Measurements from ENCODE around the gene HGF. TPM values are rescaled to one million over a fixed set of nuclear protein-coding genes. Genes with fewer than 3 reads are reported as not detected.
A peak's percentile ranks its signal among the peaks of the same experiment; 100 is the strongest.

Gene HGF
- total RNA-seq, 2 donors from 2014 or later: 2.9 to 6.9 TPM

- no peaks in the 10 kb centered on the region for H3K27me3 ChIP-seq
- no peak for ATAC-seq
- TF ChIP-seq CTCF (IDR thresholded peaks at IDR 0.05) (no peak), POLR2A (IDR thresholded peaks at IDR 0.05) (no peak)
- WGBS, 2 donors: 53 to 56% methylated on average over 5 of the region's 5 CpGs
- H3K4me1 ChIP-seq: no peaks in the 10 kb centered on the region
- DNase-seq: no peak
- no peaks in the 10 kb centered on the region for H3K36me3 ChIP-seq (replicated peaks in 1 of 2; ENCODE audit: insufficient read depth in 1 of 2, low read depth in 2 of 2)
- no peak overlapping the region for H3K4me3 ChIP-seq
- H3K9me3 ChIP-seq: no peaks in the 10 kb centered on the region
- H3K27ac ChIP-seq: no peak overlapping the region
- intact Hi-C loops (cut with DNase I): no loop called here
Observed at GRCh38 chr7:81776948-81777630, 7.2 kb upstream of the HGF start.

GRCh38 chr7:81776161-81776560, 6.3 kb upstream of the HGF start:
- no peak overlapping the region for H3K4me3 ChIP-seq
- intact Hi-C loops (cut with DNase I): no loop called here

GRCh38 chr7:81775560-81775959, 5.7 kb upstream of the HGF start:
- TF ChIP-seq POLR2A (IDR thresholded peaks at IDR 0.05) (no peak), CTCF (IDR thresholded peaks at IDR 0.05) (no peak)
- H3K9me3 ChIP-seq: no peaks in the 10 kb centered on the region
- intact Hi-C loops (cut with DNase I): no loop called here
- DNase-seq: no peak
- no peak for ATAC-seq
- no peaks in the 10 kb centered on the region for H3K36me3 ChIP-seq (replicated peaks in 1 of 2; ENCODE audit: insufficient read depth in 1 of 2, low read depth in 2 of 2)
- H3K27me3 ChIP-seq: no peaks in the 10 kb centered on the region
- H3K4me1 ChIP-seq: no peaks in the 10 kb centered on the region
- no peak overlapping the region for H3K27ac ChIP-seq
- 52 to 54% methylated on average over 2 of the region's 2 CpGs for WGBS, 2 donors
- H3K4me3 ChIP-seq: no peak overlapping the region

More at GRCh38 chr7:81776161-81776560, 6.3 kb upstream of the HGF start:
- TF ChIP-seq CTCF (IDR thresholded peaks at IDR 0.05) (no peak), POLR2A (IDR thresholded peaks at IDR 0.05) (no peak)
- DNase-seq (no peak), ATAC-seq (no peak)
- H3K36me3 ChIP-seq (replicated peaks in 1 of 2; ENCODE audit: insufficient read depth in 1 of 2, low read depth in 2 of 2): no peaks in the 10 kb centered on the region
- no peaks in the 10 kb centered on the region for H3K9me3 ChIP-seq
- no peaks in the 10 kb centered on the region for H3K4me1 ChIP-seq
- WGBS, 2 donors: 50 to 65% methylated on average over 1 of the region's 1 CpG
- no peaks in the 10 kb centered on the region for H3K27me3 ChIP-seq
- no peak overlapping the region for H3K27ac ChIP-seq

DNA sequence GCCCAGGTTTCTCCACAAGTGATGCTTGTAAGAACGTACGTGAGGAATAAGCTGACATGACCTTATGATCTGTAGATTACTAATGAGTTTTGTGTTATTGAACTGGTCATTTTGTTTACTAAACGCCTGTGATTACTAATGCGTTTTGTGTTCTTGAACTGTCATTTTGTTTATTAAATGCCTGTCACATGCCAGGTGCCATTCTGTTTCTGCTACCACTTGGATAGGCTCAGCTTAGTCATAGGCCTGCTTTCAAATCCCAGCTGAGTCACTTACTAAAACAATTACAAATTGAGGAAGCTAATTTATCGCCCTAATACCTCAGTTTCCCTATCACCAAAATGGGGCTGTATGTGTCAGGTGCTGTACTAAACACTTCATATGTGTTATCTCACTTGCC, 4.7 kb upstream of the HGF start:
- Histone ChIP-seq H3K9me3 (no peaks in the 10 kb centered on the region), H3K4me1 (no peaks in the 10 kb centered on the region), H3K27ac (no peak overlapping the region), H3K4me3 (no peak overlapping the region), H3K27me3 (no peaks in the 10 kb centered on the region), H3K36me3 (replicated peaks in 1 of 2; ENCODE audit: insufficient read depth in 1 of 2, low read depth in 2 of 2) (no peaks in the 10 kb centered on the region)
- intact Hi-C loops (cut with DNase I): no loop called here
- DNase-seq: no peak
- TF ChIP-seq POLR2A (IDR thresholded peaks at IDR 0.05): no peak
- TF ChIP-seq CTCF (IDR thresholded peaks at IDR 0.05): no peak
- 48 to 57% methylated on average over 5 of the region's 5 CpGs for whole genome bisulfite sequencing, 2 donors
- no peak for ATAC-seq

DNA sequence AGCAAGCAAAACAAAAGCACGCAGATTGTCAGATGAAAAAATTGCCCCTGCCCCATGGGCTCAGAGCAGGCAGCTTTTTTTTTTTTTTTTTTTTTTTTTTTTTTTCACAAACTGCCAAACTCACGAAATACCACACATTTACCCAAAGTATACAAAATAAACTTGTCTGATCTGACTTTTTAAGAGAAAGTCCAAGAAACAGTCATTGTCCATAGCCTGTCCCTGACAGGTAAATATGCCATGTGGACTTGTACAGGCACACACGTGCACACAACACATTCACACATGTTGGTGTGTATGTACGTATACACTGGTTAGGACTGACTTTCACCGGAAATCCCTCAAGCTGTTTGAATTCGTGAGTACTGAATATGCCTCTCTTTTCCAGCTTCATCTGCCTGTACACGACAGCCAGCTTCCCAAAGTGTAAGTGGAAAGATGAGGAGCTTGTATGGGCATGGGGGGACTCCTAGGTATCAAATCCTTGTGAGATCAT, 929 bp upstream of the HGF start:
- Histone ChIP-seq H3K9me3 (no peaks in the 10 kb centered on the region), H3K4me1 (no peaks in the 10 kb centered on the region), H3K27me3 (no peaks in the 10 kb centered on the region), H3K27ac (peak overlapping the region in 1 of 4 donors; percentile 38), H3K4me3 (no peak overlapping the region), H3K36me3 (replicated peaks in 1 of 2; ENCODE audit: insufficient read depth in 1 of 2, low read depth in 2 of 2) (no peaks in the 10 kb centered on the region)
- WGBS, 2 donors: 55 to 62% methylated on average over 7 of the region's 7 CpGs
- TF ChIP-seq CTCF (IDR thresholded peaks at IDR 0.05): no peak
- TF ChIP-seq POLR2A (IDR thresholded peaks at IDR 0.05): no peak
- intact Hi-C loops (cut with DNase I): no loop called here
- ATAC-seq (no peak), DNase-seq (no peak)
